Tibial nerve (tissue), 4 donors: Measurements from ENCODE around the gene HOATZ.

Experiments used
- CTCF ChIP-seq, 5 experiments: fragments of 200-600 bp in 3 of 5; fragments of 450-650 bp in 2 of 5; sonication (generic) in 3 of 5; IDR thresholded peaks; one replicate each; pipeline ENCODE4 v1.5.1; 2016 to 2019; ENCODE audit warnings: antibody characterized with exemption in 5 of 5, mild to moderate bottlenecking in 3 of 5, moderate library complexity in 2 of 5
- EP300 ChIP-seq, 2 donors: sonication (generic); formaldehyde crosslinking; IDR thresholded peaks; one replicate each; pipeline ENCODE4 v1.6.1; 2017; ENCODE audit warnings: antibody characterized with exemption in 2 of 2, mild to moderate bottlenecking in 1 of 2

- TF ChIP-seq CTCF (IDR thresholded peaks at IDR 0.05): no peak
- TF ChIP-seq EP300 (IDR thresholded peaks at IDR 0.05): no peak
Measured at GRCh38 chr11:111555255-111555654, 40.7 kb downstream of the HOATZ start.
